ENCODE measurements around the gene OLFM2. TPM values are rescaled to one million over a fixed set of nuclear protein-coding genes. Genes with fewer than 3 reads are reported as not detected.
"Not testable (repeated sequence)": the region's sequence is repeated elsewhere in the genome, so short reads cannot be mapped to it uniquely, and the experiment has no call there.

The OLFM2 gene
- total and polyA plus RNA-seq, 10 donors: 1.5 to 4.6 (median 2.5) TPM

DNA sequence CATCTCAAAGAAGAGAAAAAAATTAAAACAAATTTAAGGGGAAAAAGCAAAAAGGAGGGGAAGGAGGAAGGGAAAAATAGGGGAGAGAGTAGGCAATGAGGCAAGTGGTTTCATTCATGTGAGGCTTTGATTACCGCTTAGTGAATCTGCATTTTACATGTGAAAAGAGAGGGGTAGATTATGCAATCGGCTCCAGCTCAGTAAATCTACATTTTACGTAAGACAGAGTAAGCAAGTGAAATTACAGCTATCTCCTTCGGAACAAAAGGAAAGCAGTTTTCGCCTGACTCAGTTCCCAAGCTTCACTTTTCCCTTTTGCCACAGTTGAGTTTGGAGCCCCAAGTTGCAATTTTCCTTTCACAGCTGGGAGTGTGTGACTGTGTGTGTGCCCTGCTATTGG, 16.0 kb upstream of the OLFM2 start:
- Histone ChIP-seq H3K9me3 (no peaks in the 10 kb centered on the region), H3K27me3 (replicated peaks in 1 of 7) (peaks cover 0 to 22% (median 0%) of the 10 kb centered on the region in 7 donors), H3K4me3 (no peak overlapping the region), H3K27ac (no peak overlapping the region), H3K36me3 (no peaks in the 10 kb centered on the region), H3K4me1 (no peaks in the 10 kb centered on the region)
- TF ChIP-seq POLR2A (IDR thresholded peaks at IDR 0.05) (no peak), POLR2AphosphoS5 (IDR thresholded peaks at IDR 0.05) (no peak)
- TF ChIP-seq, protein P1, sequence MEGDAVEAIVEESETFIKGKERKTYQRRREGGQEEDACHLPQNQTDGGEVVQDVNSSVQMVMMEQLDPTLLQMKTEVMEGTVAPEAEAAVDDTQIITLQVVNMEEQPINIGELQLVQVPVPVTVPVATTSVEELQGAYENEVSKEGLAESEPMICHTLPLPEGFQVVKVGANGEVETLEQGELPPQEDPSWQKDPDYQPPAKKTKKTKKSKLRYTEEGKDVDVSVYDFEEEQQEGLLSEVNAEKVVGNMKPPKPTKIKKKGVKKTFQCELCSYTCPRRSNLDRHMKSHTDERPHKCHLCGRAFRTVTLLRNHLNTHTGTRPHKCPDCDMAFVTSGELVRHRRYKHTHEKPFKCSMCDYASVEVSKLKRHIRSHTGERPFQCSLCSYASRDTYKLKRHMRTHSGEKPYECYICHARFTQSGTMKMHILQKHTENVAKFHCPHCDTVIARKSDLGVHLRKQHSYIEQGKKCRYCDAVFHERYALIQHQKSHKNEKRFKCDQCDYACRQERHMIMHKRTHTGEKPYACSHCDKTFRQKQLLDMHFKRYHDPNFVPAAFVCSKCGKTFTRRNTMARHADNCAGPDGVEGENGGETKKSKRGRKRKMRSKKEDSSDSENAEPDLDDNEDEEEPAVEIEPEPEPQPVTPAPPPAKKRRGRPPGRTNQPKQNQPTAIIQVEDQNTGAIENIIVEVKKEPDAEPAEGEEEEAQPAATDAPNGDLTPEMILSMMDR (IDR thresholded peaks at IDR 0.05 in 8 of 11, conservative IDR thresholded peaks at IDR 0.05 in 3 of 11): no peak
- 60 to 70% (median 61%) methylated on average over 5 of the region's 5 CpGs for WGBS, 5 donors
- intact Hi-C loops (cut with DNase I; ENCODE audit: low total_unique reads): no loop called here
- DNase-seq: no peak

- intact Hi-C loops (cut with DNase I; ENCODE audit: low total_unique reads): no loop called here
- 67 to 84% (median 71%) methylated on average over 4 of the region's 4 CpGs for WGBS, 5 donors
- Histone ChIP-seq H3K36me3 (no peaks in the 10 kb centered on the region), H3K4me1 (no peaks in the 10 kb centered on the region), H3K27me3 (replicated peaks in 1 of 7) (peaks cover 0 to 23% (median 0%) of the 10 kb centered on the region in 7 donors), H3K4me3 (no peak overlapping the region), H3K9me3 (peaks cover 0 to 6% (median 2%) of the 10 kb centered on the region in 8 donors), H3K27ac (no peak overlapping the region)
- TF ChIP-seq POLR2AphosphoS5 (IDR thresholded peaks at IDR 0.05): no peak
- TF ChIP-seq, protein P1 (IDR thresholded peaks at IDR 0.05 in 8 of 11, conservative IDR thresholded peaks at IDR 0.05 in 3 of 11): no peak
- no peak for TF ChIP-seq POLR2A (IDR thresholded peaks at IDR 0.05)
- DNase-seq: no peak
Observed at GRCh38 chr19:9947441-9947840, 11.1 kb upstream of the OLFM2 start.

GRCh38 chr19:9946528-9947125, 10.3 kb upstream of the OLFM2 start:
- H3K4me1 ChIP-seq; intact Hi-C loops (cut with DNase I; ENCODE audit: low total_unique reads); DNase-seq; H3K4me3 ChIP-seq; H3K36me3 ChIP-seq; H3K27ac ChIP-seq: not testable (repeated sequence)
- Histone ChIP-seq H3K27me3 (replicated peaks in 1 of 7) (peaks cover 0 to 25% (median 0%) of the 10 kb centered on the region in 7 donors), H3K9me3 (peaks cover 0 to 14% (median 10%) of the 10 kb centered on the region in 8 donors)
- 77 to 88% (median 84%) methylated on average over 7 of the region's 7 CpGs for WGBS, 5 donors

- H3K27ac ChIP-seq: peak overlapping the region in 4 of 8 donors; percentile 14 to 55 (median 22)
- H3K27me3 ChIP-seq (replicated peaks in 1 of 7): peaks cover 0 to 23% (median 0%) of the 10 kb centered on the region in 7 donors
- 44 to 61% (median 47%) methylated on average over 18 of the region's 18 CpGs for WGBS, 5 donors
- H3K4me1 ChIP-seq: no peaks in the 10 kb centered on the region
- H3K4me3 ChIP-seq: no peak overlapping the region
- DNase-seq: no peak
- TF ChIP-seq, protein P1 (IDR thresholded peaks at IDR 0.05 in 8 of 11, conservative IDR thresholded peaks at IDR 0.05 in 3 of 11): no peak
- TF ChIP-seq POLR2AphosphoS5 (IDR thresholded peaks at IDR 0.05) (peak; percentile 29 to 44 (median 40)), POLR2A (IDR thresholded peaks at IDR 0.05) (no peak)
- peaks cover 0 to 21% (median 12%) of the 10 kb centered on the region in 8 donors for H3K9me3 ChIP-seq
- no peaks in the 10 kb centered on the region for H3K36me3 ChIP-seq
- intact Hi-C loops (cut with DNase I; ENCODE audit: low total_unique reads): no loop called here
Observed at GRCh38 chr19:9945319-9945966, 9.1 kb upstream of the OLFM2 start.

All from spleen (tissue), 11 donors.